NCI-H2196 (cell line): ENCODE measurements around the gene GRIN1.
"Not testable (repeated sequence)": the region's sequence is repeated elsewhere in the genome, so short reads cannot be mapped to it uniquely, and the experiment has no call there.

Experiments
- DNase-seq: peaks from one replicate; lab custom pipeline; 2025; ENCODE audit not compliant: unreplicated experiment; lab: John Stamatoyannopoulos, UW

GRIN1 gene

DNA sequence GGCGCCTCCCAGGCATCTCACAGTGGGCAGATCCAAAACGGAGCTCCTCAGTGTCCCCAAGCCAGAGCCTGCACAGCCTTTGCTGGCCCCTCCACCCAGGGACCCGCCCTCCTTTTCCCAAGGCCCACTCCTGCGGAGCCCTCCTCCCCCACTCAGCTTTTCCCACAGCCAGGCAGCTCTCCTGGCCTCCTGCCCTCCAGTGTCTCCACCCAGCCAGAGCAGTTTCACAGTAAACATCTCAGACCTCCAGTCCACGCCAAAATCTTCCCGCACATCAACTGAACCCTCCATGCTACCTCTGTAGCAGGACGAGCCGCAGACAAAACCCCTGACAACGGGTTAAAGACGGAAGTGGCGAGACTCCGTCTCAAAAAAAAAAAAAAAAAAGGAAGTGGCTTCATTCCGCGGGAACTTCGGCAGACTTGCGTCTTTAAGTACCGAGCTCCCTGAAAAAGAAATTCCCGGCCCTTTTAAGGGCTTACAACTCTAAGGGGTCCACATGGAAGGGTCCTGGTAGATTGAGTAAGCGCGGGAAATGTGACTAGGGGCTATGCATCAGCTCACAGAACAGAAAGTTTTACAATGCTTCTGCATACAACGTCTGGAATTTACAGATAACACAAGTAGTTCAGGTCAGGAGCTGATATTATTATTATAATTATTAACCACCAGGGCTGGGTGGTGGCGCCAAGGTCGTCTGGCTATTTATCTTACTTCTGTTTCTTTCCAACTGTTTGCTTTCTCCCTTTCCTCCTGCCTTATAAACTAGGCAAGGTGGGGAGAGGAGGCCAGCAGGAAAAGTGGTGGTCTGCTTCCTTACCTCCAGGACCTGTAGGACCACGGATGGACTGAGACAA is 11.4 kb upstream of the GRIN1 start:
- DNase-seq = no peak

DNA sequence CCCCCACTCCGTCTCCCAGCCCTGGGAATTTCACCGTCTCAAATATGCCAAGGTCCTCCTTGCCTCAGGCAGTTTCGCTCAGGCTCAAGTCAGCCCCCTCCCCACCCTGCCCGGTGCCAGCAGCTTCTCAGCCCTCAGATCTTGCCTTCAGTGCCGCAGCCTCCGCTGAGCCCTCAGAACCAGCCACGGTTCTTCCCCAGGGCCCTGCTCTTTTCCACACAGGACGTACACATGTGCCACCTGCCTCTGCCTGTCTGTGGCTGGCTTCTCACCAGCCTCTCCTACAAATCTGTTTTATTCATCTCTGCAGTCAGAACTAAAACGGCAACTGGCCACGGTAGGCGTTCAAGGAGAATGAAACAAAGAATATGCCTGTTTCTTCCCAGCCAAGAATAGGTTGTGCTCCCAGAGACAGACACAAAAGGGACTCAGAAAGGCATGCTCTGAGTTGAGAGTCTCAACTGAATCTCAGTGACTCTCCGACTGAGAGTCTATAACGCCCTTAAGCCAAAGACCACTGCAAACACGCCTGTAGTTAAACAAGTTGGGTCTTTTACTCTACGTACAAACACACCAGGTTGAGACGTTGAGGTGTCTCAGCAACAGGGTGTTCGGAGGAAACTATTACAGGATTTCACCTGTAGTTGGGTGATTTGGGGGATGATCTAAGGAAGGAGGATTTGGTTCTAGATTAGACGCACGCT is 10.6 kb upstream of the GRIN1 start:
- DNase-seq = no peak

DNA sequence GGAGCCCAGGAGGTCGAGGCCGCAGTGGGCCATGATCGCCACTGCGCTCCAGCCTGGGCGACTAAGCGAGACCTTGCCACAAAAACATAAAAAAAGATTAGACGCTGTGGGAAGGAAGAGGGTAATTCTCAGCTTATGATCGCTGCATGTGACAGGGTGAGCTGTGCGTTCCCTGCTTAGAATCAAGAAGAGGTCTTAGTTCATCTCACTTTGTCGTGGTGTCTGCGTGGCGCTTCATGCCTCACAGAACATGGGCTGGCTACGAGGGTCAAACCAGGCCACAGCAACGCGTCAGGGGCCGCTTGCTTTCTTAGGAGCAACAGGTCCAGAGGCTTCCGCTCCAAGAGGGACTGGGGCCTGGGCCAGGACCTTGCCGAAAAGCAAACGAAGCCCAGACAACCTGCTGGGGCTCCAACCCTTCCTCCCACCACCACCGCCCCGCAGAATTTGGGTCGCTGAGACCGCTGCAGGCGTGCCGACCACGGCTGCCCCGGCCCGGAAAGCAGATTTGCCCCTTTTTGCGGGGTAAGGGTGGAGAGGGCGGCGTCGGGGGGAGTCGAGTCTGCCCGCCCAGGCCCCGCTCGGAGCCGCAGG is 10.0 kb upstream of the GRIN1 start:
- no peak for DNase-seq

DNA sequence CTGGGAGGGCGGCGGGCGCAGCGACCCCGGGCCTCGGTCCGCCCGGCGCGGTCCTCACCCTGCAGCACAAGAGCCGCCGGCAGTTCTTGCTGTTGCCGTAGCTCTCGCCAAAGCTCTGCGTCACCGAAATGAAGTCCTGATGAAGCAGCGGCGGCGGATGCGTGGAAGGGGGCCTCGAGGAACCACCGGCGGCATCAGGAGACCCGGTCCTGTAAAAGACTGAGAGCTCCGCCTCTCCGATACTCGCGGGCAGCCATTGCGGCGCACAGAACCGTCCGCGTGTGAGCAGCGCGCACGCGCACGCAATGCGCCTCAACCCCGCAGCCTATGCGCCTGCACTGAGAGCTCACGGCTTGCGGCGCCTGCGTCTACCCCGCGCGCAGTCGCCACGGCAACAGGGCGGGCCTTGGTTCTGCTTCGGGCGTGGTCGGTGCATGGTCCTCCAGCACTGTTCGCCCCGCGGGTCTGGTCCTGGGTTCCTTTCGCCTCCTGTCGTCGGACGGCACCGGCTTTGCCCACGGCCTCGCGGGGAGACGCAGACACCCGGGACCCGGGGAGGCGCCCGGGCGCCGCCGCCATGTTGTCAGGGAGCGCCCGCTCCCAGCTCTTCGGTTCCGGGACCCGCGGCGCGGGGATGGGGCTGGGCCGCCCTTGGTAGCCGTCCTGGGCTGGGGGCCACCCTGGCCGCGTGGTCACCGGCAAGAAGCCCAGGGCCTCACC is 9.3 kb upstream of the GRIN1 start:
- peak; percentile 97 for DNase-seq

DNA sequence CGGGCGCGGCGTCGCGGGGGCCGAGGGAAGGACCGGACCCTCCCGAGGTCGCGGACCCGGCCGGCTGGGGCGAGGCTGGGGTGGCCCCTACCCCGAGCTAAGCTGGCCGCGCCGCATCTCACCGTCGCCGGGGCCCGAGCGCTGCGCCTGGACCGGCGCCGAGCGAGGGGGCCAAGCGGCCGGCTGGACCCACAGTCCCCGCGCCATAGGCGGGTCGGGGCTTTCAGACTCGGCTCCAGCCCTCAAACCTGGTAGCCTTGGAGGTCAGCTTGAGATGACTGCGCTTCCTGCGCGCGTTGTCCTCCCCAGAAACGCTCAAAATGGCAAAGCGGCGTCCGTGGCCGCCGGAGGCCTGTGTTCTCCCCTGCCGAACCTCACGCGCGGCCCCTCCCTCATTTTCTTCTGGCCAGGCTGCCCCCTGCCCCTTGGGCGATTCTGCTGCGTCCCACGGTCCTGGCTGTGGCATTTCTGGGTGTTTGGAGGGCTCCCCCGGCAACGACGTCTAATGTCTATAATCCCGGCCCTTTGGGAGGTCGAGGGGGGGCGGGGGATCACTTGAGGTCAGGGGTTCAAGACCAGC is 8.7 kb upstream of the GRIN1 start:
- DNase-seq = no peak

DNA sequence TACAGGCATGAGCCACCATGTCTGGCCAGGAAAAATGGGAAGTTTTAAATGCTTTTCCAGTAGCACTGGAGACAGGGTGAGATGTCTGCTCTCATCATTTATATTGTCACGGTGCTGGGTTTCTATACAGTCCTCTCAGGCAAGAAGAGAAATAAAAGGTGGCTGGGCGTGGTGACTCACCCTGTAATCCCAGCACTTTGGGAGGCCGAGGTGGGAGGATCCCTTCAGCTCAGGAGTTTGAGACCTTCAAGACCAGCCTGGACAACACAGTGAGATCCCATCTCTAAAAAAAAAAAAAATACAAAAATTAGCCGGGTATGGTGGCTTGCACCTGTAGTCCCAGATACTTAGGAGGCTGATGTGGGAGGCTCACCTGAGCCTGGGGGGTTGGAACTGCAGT is 4.8 kb upstream of the GRIN1 start:
- no peak for DNase-seq

DNA sequence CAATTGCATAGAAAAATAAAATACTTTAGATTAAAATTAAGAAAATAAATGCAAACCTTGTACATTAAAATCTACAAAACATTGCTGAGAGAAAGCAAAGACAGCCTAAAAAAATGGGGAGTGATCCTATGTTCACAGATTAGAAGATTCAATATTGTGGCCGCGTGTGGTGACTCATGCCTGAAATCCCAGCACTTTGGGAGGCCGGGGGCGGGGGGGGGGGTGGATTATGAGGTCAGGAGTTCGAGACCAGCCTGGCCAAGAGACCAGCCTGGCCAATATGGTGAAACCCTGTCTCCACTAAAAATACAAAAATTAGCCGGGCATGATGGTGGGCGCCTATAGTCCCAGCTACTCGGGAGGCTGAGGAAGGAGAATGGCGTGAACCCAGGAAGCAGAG is 3.8 kb upstream of the GRIN1 start:
- DNase-seq = not testable (repeated sequence)

DNA sequence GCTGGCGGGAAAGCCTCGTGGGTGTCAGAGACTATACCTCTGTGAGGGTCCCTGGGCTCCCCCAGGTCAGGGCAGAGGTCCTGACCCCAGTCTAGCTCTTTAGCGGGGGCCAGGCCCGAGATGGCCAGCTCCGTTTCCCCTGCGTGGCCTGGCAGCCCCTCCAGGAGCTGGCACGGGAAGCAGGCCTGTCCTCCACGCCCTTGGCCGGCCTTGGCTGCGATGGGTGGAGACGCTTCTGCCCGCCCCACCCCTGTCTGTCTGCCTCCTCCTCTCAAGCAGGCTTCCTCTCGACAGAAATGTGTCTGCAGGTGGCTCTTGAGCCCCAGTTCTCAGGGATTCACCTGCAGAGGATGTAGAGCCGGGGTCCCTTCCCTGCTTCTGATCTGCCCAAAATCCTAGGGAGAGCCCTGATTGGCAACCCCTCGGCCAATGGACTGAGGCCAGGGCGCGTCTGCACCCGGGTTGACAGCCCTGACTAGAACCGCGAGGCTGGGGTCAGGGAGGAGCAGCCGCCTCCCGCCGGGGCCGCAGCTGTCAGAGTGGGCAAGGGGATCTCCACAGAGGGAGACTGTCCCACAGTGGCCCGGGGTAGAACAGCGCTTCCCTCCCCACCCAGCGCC is 2.6 kb upstream of the GRIN1 start:
- no peak for DNase-seq

DNA sequence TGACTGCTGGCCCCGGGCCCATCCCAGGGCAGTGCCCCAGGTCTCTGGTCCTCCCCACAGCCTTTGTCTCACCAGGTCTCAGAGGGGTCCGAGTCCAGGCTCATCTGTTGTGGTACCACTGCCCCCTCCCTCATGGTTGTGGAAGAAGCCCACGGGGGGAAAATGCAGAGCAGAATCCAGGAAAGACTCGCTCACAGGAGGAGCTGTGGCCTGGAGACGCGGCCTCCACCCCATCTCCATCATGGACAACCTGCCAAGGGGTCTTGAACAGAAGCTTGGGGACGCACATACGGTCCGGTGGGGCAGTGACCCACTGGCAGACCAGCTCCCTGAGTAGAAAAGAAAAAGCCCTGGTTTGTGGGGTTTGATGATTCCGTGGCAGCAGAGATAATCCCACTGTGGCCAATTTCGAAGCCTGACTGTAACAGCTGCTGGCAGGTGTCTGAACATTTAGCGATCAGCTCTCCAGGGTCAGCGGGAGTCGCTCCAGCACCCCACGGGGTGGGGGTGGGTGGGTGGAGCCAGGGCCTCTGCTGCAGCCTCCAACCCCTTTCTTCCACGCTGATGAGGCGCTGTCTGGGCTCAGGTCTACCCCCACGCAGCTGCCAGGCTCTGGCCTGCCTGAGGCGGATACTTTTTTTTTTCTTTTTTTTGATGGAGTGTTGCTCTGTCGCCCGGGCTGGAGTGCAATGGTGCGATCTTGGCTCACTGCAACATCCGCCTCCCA is 1.9 kb upstream of the GRIN1 start:
- no peak for DNase-seq

DNA sequence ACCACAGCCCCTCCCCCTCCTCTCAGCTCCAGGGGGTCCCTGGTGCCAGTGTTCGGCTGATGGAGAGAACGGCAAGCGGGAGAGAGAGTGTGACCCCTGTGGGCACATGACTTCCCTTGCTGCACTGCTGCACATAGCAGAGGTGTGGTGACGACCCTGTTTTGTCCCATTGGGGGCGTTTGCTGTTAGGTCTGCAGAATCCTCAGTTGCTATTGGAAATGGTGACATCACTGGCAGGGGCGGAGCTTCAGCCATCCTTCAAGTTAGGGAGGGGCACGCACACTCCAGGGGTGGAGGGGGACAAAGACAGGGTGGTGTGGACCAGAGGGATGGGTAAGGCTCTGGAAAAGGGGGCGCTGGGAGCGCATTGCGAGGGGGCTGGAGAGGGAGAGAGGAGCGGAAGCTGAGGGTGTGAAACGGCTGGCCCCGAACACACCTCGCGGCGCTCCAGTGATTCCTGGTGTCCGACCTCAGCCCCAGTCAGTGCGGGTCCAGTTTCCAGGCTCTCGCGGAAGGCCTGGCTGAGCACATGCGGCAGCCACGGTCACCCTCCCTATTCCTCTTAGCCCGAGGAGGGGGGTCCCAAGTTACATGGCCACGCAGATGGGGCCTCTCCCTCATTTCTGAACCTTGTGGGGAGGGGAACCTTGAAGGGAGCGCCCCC is 764 bp upstream of the GRIN1 start:
- peak; percentile 40 for DNase-seq

DNA sequence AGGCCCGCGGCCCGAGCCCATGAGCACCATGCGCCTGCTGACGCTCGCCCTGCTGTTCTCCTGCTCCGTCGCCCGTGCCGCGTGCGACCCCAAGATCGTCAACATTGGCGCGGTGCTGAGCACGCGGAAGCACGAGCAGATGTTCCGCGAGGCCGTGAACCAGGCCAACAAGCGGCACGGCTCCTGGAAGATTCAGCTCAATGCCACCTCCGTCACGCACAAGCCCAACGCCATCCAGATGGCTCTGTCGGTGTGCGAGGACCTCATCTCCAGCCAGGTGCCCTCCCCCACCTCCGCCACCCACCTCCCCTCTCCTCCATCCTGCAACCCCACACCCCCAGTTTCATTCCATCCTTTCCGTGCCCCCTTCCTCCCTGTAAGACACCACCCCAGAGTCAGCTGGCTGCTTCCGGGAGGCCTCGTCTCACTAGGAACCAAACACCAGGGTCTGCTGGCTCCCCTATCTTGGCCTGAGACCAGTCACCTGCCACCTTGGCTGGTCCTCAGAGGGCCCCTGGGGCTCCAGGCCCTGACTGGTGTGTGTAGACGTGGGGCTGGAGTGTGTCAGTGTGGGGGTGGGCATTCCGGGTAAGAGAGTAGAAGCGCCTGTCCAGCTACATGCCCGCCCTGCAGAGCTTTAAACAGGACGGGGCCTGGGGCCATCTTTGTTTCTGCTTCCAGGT is 655 bp downstream of the GRIN1 start:
- DNase-seq = no peak

DNA sequence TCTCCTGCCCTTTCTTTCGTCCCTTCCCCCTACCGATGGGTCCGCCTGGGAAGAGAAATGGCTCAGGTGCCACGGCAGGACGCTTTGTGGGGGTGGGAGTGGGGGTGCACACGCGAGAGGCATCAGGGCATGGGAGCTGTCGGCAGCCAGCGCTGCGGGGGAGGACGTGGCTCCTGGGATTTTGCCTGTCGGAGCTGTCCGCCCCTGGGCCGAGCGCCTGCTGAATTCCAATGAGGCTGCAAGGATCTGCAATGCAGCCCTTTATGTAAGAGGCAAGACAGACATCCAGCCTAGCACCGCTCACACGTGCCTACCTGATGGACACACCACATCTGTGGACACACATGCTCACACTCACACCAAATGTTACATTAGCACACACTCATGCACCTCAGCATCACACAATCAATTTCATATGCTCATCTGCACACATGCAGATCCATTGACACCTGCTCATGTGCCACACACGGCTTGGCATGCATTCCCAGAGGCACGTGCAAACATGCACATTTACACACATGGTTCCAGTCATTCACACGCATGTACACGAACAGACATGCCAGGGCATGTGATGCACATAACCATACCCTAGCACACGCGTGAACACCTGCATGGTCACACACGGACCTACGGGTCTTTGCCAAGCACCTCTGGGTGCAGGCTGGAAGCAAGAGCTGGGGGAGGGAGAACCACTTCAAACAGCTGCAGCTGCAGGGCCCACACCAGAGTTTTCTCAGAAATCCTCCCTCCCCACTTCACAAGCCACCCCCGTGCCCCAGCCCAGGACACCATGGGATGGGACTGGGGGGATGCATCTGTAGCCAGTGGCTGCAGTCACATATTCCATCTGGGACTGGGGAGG is 1.4 kb downstream of the GRIN1 start:
- DNase-seq = no peak

DNA sequence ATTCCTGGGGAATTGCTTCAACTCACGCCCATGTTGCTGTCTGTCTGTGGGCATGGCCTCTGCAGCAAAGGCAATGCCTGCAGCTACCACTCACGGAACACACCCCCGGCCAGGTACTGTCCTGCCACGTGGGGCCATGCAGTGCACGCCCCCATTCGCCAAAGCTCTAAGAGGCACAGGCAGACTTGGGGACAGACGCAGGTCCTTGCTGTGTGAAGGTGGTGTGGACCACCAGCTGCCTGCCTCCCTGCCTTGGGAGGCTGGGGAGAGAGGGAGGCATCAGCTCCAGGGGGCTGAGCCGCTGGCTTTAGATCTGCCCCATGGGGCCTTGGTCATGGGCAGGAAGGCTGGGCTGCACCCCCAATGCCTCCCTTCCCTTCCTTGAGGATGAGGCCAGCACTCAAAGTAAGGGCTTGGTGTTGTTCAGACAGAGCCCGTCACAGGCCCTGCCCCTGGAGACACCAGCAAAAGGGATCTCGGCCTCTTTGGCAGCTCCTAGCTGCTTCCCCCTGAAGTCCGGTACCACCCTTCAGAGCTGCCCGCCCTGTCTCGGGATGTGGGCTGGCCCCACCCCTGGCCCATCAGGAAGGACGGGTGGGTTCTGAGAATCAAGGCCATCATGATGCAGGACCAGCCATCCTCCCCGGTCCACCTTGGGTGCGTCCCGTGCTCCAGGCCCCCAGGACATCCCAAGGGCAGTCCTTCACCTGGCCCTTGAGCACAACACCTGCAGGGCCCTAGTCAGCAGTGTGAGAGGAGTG is 2.3 kb downstream of the GRIN1 start:
- no peak for DNase-seq

DNA sequence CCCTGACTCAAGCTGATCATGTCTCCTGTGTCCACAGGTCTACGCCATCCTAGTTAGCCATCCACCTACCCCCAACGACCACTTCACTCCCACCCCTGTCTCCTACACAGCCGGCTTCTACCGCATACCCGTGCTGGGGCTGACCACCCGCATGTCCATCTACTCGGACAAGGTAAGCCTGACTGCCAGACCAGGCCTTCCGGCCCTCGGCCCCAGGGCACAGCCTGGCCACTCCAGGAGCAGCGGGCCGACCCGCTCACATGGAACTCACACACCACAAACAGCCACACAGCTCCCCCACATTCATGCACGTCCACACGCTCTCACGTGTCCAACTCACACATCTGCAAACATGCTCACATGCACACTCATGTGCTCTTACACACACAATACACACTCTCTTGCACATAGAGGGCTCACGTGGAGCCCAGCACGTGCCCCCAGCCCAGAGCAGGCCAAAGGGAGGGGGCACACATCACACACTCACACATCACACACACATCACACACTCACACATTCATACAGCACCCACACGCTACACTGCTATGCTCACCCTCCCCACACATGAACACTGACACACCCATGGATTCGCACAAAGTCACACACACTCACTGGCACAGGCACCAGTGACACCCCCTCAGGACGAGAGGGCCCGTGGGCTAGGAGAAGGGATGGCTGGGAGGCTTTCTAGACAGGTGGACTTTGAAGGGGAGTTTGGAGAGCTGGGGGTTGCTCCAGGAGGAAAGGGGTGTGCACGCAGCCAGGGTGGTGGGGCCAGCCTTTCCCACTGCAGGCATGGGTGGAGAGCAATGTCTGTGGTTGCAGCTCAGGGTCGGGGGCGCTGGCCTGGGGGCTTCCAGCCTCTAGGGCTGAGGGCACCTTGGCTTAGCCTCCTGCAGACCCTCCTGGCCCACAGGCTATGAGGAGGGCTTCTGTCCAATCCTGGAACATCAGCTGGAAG is 3.3 kb downstream of the GRIN1 start:
- no peak for DNase-seq

DNA sequence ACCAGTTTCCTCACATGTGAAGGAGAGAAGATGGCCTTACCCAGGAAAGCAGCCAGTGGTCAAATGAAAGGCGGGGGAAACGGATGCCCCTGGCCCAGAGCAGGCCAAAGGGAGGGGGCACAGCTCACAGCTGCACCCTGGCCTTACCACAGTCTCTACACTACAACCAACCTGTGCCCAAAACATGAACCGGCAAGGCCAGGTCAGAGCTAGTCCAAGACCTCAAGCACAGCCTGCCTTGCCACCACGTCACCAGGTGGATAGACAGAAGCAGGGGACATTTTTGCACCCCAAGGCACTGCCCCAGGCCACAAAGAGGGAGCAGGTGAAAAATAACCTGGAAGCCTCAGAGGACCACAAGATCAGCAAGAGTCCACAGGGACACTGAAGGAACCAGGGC is 4.5 kb downstream of the GRIN1 start:
- no peak for DNase-seq
